Activated CD4-positive, alpha-beta T cell treated with anti-CD3 and anti-CD28 coated beads, Interleukin-2, amount 50 U/mL, for 1 hour (primary cell): Measurements from ENCODE around the gene PDGFA.

Experiments
- DNase-seq: peaks from one replicate; pipeline ENCODE4 v3.0.0-alpha.2; 2020

PDGFA gene

GRCh38 chr7:500521-501420 lies 18.9 kb downstream of the PDGFA start:
- DNase-seq = no peak

GRCh38 chr7:499853-500485 lies 19.7 kb downstream of the PDGFA start:
- no peak for DNase-seq

- no peak for DNase-seq
Measured at GRCh38 chr7:498678-499641, 20.7 kb downstream of the PDGFA start.

GRCh38 chr7:497946-498655 lies 21.5 kb downstream of the PDGFA start:
- DNase-seq = no peak

GRCh38 chr7:497346-497745 lies 22.3 kb downstream of the PDGFA start:
- no peak for DNase-seq

DNA sequence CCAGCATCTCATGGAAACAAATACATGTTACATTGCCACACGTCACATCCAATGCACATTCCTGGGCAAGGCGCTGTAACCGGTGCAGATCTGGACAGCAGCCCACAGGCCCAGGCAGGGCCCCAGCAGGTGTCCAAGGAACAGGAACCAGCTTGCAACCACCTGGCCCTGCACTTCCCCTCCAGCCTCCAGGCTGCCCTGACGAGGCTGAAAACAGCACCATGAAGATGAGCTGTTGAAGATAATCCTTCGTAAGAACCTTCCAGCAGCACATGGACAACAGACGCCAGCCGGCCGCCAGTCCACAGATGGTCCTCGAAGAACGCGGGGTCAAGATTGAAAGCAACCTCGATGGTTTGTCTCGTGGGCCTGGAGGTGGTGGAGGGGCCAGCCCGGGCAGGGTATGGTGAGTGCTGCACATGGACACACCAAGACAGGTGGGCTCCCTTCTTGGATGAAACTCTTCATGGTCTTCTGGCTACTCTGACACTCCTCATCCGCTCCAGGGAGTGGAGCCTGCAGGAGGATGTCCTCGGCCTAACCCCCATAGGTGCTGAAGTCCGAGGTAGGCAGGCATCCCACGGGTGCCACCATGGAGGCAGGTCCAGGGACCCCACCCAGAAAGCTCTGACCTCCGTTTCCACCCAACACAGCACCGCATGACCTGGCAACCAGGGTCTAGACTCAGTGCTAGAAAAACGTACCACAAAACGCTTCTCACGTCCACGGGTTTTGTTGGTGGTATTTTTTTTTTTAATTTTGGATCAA lies 22.9 kb downstream of the PDGFA start:
- DNase-seq = no peak

GRCh38 chr7:495761-496321 lies 23.8 kb downstream of the PDGFA start:
- no peak for DNase-seq

DNA sequence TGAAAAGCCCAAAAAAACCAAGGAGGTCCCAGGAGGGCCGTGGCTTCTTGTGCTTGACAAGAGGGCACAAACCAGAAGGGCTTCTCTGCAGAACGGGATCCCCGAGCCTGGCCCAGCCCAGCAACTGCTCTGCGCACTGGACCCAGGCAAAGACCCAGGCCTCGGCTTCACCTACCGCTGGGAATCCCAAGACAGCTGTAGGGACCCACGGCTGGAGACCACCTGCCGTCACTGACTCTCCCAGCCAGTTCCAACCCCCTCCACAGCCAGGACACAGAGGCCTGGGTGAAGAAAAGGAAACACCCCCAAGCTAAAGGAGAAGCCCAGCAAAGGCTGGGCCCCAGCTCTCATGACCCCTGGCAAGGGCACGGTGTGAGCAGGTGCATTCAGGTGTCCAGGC lies 24.3 kb downstream of the PDGFA start:
- no peak for DNase-seq

DNA sequence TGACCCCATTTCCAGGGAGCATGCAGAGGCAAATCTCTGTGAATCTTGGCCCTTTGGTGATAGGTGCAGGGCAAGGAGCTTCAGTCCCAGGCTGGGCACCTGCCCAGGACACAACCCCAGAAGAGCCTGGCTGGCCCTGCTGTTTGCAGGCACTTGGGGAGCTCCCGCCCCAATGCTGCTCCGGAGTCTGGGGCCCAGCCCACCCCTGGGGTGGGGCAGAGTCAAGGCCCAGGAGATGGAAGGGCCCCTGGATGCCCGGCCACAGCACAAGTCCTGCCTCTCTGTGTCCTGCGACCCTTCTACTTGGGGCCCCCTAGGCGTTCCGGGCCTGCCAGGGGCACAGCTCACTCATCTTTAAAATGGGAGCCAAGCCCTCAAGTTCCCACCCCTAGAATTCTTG lies 24.7 kb downstream of the PDGFA start:
- no peak for DNase-seq

GRCh38 chr7:494259-494687 lies 25.4 kb downstream of the PDGFA start:
- no peak for DNase-seq

GRCh38 chr7:493661-494251 lies 25.9 kb downstream of the PDGFA start:
- DNase-seq = no peak

- no peak for DNase-seq
Measured at GRCh38 chr7:492714-493065, 27.0 kb downstream of the PDGFA start.

DNA sequence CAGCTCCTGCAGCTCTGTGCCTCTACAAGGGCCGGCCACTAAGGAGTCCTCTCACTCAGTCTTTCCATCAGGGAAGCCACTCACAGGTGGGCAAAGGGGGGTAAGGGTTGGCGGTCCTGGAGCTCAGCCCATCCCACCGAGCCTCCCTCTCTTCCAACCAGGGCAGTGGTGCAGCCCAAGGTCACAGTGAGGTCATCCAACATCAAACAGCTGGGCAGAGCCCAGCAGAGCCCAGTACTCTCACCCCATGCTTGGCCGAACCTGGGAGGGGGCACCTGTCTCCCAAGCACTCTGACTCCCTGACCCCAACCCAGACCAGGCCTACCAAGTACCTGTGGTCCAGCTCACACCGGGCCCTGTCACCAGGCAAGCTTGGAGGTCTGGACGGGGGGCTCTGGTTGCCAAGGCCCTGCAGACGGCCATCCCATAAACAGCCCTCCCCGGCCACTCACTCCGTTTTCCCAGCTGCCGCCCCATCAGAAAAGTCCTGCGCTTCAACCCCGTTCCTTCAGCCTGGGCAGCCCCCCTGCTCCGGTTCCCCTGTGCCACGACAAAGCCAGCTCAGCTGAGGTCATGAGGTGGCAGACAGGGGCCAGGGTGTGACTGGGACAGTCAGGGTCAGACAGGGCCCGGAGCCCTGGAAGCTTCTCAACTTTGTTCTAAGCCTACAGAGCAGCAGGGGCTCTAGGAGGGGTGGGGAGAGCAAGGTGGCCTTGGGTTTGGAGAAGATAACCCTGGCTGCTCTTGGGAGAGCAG lies 27.5 kb downstream of the PDGFA start:
- DNase-seq = no peak

DNA sequence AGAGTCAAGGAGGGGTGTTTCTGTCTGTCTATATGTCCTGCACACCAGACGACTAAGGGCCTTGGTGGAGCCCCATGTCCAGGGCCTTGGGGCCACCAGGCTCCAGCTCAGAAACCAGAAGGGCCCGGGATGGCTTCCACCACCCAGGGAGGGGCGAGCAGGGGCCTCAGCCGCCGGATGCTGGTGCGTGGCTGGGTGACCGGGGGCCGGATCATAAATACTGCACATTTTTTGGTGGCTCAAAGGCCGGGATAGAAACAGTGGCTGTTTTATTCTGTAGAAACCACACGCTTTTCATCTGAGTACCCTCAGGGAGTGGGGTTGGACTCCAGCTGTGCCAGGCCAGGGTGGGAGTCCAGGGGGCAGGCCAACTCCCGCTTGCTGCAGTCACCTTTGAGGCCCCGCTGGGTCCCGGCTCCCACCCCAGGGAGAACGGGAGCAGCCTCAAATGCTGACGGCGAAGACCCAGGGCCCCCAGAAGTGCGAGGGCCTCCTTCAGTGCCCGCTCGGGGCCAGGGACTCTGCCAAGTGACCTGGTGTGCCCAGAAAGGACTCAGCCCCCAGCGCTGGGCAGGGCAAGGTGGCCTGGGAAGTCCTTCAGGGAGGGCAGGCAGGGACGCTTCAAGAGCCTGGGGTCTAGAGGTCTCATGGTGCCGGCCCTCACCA lies 28.2 kb downstream of the PDGFA start:
- DNase-seq = no peak

GRCh38 chr7:490461-491291 lies 29.0 kb downstream of the PDGFA start:
- DNase-seq = no peak

DNA sequence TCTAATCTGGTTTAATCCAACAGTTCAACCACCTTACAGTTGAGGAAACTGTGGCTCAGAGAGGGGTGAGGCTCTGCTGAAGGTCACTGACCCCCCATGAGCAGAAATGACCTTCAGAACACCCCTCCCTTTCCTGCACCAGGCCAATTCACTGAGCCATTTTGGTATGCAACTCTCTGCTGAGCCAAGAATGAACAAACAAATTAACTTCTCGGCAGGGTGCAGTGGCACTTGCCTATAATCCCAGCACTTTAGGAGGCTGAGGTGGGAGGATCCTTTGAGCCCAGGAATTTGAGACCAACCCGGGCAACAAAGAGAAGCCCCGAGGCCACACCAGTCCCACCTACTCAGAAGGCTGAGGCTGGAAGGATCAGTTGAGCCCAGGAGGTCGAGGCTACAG lies 29.8 kb downstream of the PDGFA start:
- no peak for DNase-seq

DNA sequence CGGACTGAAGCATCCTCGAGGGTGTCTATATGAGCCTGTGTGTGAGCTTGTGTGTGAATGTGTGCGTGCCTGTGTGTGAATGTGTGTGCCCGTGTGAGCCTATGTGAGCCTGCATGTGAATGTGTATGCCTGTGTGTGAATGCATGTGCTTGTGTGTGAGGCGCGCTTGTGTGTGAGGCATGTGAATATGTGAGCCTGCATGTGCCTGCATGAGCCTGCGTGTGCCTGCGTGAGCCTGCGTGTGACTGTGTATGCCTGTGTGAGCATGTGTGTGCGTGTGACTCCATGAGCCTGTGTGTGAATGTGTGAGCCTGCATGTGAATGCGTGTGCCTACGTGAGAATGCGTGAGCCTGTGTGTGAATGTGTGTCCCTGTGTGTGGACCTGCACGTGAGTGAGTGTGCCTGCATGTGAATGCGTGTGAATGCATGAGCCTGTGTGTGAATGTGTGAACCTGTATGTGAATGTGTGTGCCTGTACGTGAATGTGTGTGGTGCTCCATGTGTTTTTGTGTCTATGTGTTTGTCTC lies 33.4 kb downstream of the PDGFA start:
- DNase-seq = no peak
